HG03280 (cell line): ENCODE measurements around the gene TRIM17.

Experiments used
- ATAC-seq: cut with Tn5 transposase; IDR thresholded peaks from one replicate; pipeline ENCODE4 v1.9.1; 2021; ENCODE audit warnings: mild to moderate bottlenecking, moderate library complexity; ENCODE audit not compliant: unreplicated experiment

TRIM17 gene

DNA sequence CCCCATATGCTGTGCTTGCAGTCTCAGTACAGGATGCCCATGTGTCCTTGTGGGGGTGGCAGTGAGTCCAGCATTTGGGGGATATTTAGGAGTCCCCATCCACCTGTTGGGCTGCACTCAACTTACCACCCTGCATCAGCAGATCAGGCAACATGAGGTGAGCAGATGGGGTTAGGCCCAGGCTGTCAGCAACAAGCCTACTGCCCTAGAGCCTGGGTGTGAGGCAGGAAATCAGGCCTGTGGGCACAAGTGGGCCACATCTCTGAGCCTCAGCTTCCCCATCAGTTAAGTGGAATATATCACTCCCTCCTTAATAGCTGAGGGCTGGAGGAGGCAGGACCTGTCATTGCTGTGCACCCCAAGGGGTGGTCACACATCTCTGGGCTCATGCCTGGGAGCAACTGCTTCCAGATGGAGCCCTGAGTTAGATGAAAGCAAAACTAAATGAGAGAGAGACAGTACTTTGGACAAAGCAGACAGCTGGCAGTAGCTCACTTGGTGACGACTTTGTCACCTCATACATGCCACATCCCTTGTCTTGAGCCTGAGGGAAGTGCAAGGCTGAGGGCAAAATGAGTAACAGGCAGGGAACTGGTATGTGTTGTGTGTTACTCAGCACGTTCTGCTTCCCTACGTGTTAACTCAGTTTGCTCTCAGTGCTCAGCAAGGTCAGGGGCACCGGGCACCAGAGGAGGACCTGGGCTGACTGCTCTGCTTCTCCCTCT is 58.5 kb downstream of the TRIM17 start:
- ATAC-seq: no peak
